OCI-LY7 (cell line): ENCODE measurements around the gene EYA2. TPM values are rescaled to one million over a fixed set of nuclear protein-coding genes. Genes with fewer than 3 reads are reported as not detected.

Source experiments
- BruUV-seq: library from RNA; stranded (reverse); fragments of 400-500 nt; replicated peaks from 2 replicates; lab custom pipeline; 2021; lab: Mats Ljungman, UMichigan
- CTCF ChIA-PET: fragments of 300-600 bp; sonication (Branson Sonifier 250); formaldehyde crosslinking; loops from one replicate; lab custom pipeline; 2022; ENCODE audit warnings: antibody characterized with exemption; ENCODE audit not compliant: unreplicated experiment; lab: Charles Lee
- POLR2A ChIA-PET: fragments of 300-600 bp; sonication (Branson Sonifier 250); formaldehyde crosslinking; loops from one replicate; lab custom pipeline; 2022; ENCODE audit warnings: antibody characterized with exemption; lab: Charles Lee
- DNase-seq: peaks from one replicate; pipeline ENCODE4 v3.0.0-alpha.2; 2015; ENCODE audit warnings: low spot score
- H2AFZ ChIP-seq: fragments of 200-600 bp; sonication (generic), shearing (Covaris generic); 2 replicates; pipeline ENCODE4 v1.6.1; 2014; ENCODE audit warnings: mild to moderate bottlenecking, antibody characterized with exemption, low read length, moderate library complexity
- H3K27ac ChIP-seq: fragments of 200-600 bp; sonication (generic); 2 replicates; pipeline ENCODE4 v1.5.1; 2014; ENCODE audit warnings: mixed run types, low read depth, mild to moderate bottlenecking, moderate library complexity, low read length, inconsistent platforms; ENCODE audit not compliant: poor library complexity, severe bottlenecking
- H3K36me3 ChIP-seq: fragments of 200-600 bp; sonication (generic); 2 replicates; pipeline ENCODE4 v1.6.1; 2014; ENCODE audit warnings: mild to moderate bottlenecking, antibody characterized with exemption, low read length, moderate library complexity, mixed read lengths; ENCODE audit not compliant: insufficient read depth
- H3K4me1 ChIP-seq: fragments of 200-600 bp; sonication (generic); 2 replicates; pipeline ENCODE4 v1.5.1; 2014; ENCODE audit warnings: mild to moderate bottlenecking, low read length; ENCODE audit not compliant: insufficient read depth, poor library complexity, severe bottlenecking
- H3K4me2 ChIP-seq: fragments of 200-600 bp; sonication (generic); 2 replicates; pipeline ENCODE4 v1.6.1; 2014; ENCODE audit warnings: mild to moderate bottlenecking, low read length
- H3K4me3 ChIP-seq: fragments of 200-600 bp; sonication (generic); 2 replicates; pipeline ENCODE4 v1.5.1; 2014; ENCODE audit warnings: mild to moderate bottlenecking, low read depth, low read length; ENCODE audit not compliant: poor library complexity, severe bottlenecking
- H3K79me2 ChIP-seq: fragments of 200-600 bp; sonication (generic); 2 replicates; pipeline ENCODE4 v1.6.1; 2016; ENCODE audit warnings: low read depth, mild to moderate bottlenecking, low read length, moderate library complexity, mixed read lengths; ENCODE audit not compliant: insufficient read depth
- H3K9me2 ChIP-seq: fragments of 200-600 bp; sonication (generic); 2 replicates; pipeline ENCODE4 v1.6.1; 2016; ENCODE audit warnings: mild to moderate bottlenecking, low read length, mixed read lengths; ENCODE audit not compliant: insufficient read depth
- H3K9me3 ChIP-seq: fragments of 200-600 bp; sonication (generic); 2 replicates; pipeline ENCODE4 v1.6.1; 2014; ENCODE audit warnings: mild to moderate bottlenecking, mixed run types, low read length, mixed read lengths
- H4K20me1 ChIP-seq: fragments of 200-600 bp; sonication (generic); 2 replicates; pipeline ENCODE4 v1.6.1; 2014; ENCODE audit warnings: mild to moderate bottlenecking, antibody characterized with exemption, low read length, moderate library complexity, mixed read lengths; ENCODE audit not compliant: insufficient read depth
- EZH2phosphoT487 ChIP-seq: fragments of 200-600 bp; sonication (generic); IDR thresholded peaks from 2 replicates; pipeline ENCODE4 v1.6.1; 2018; ENCODE audit warnings: low read depth, borderline replicate concordance, mild to moderate bottlenecking, mixed run types, antibody characterized with exemption, low read length, moderate library complexity, mixed read lengths
- intact Hi-C: fragments of 100-400 bp; cut with micrococcal nuclease; formaldehyde crosslinking; loops from one replicate; pipeline ENCODE4 v1.10.0; 2022; ENCODE audit not compliant: unreplicated experiment
- total RNA-seq, 2 experiments: library from RNA; depleted of rRNA in 1 of 2; stranded (reverse); fragments of >200 nt in 1 of 2; shearing (Covaris generic) in 1 of 2; gene quantifications; 2 replicates each; pipeline ENCODE4 v1.2.3, GENCODE V29; 2014 to 2022
- TF ChIP-seq, protein P1 (sequence below): fragments of 200-600 bp; sonication (generic); conservative IDR thresholded peaks from 2 replicates; pipeline ENCODE4 v1.5.1; 2014; ENCODE audit warnings: mild to moderate bottlenecking, antibody characterized with exemption, low read length, moderate library complexity, mixed read lengths

EYA2 gene
- total RNA-seq, 2 experiments from 2014 or later = not detected

DNA sequence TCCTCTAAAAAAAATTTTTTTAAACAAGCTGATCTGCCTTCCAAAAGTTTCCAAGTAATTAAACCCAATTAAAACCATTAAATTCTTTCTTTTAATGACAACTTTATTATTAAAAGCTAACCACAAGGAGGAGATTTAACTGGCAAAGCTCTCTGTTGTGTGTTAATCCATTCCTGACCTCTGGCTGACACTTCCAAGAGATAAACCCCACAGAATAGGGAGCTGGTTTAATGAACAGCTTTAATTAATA lies 230.8 kb downstream of the EYA2 start:
- Histone ChIP-seq H3K4me2 (no peak overlapping the region), H3K4me1 (peaks cover 7% of the 10 kb centered on the region), H3K27ac (no peak overlapping the region), H4K20me1 (no peaks in the 10 kb centered on the region), H3K36me3 (no peaks in the 10 kb centered on the region), H3K9me3 (no peaks in the 10 kb centered on the region), H3K79me2 (no peaks in the 10 kb centered on the region), H2AFZ (no peak overlapping the region), H3K4me3 (no peak overlapping the region), H3K9me2 (no peaks in the 10 kb centered on the region)
- no peak for TF ChIP-seq EZH2phosphoT487
- TF ChIP-seq, protein P1, sequence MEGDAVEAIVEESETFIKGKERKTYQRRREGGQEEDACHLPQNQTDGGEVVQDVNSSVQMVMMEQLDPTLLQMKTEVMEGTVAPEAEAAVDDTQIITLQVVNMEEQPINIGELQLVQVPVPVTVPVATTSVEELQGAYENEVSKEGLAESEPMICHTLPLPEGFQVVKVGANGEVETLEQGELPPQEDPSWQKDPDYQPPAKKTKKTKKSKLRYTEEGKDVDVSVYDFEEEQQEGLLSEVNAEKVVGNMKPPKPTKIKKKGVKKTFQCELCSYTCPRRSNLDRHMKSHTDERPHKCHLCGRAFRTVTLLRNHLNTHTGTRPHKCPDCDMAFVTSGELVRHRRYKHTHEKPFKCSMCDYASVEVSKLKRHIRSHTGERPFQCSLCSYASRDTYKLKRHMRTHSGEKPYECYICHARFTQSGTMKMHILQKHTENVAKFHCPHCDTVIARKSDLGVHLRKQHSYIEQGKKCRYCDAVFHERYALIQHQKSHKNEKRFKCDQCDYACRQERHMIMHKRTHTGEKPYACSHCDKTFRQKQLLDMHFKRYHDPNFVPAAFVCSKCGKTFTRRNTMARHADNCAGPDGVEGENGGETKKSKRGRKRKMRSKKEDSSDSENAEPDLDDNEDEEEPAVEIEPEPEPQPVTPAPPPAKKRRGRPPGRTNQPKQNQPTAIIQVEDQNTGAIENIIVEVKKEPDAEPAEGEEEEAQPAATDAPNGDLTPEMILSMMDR = no peak
- CTCF ChIA-PET = no interaction called here
- no peak for DNase-seq
- no TSS peak for BruUV-seq
- POLR2A ChIA-PET = interaction anchor here (0.6 to 0.7 kb wide), 4 partner anchors 9 to 485 kb away, joined by 3 to 7 read pairs (median 4); no protein-coding TSS in a partner anchor
- intact Hi-C loops = no loop called here

DNA sequence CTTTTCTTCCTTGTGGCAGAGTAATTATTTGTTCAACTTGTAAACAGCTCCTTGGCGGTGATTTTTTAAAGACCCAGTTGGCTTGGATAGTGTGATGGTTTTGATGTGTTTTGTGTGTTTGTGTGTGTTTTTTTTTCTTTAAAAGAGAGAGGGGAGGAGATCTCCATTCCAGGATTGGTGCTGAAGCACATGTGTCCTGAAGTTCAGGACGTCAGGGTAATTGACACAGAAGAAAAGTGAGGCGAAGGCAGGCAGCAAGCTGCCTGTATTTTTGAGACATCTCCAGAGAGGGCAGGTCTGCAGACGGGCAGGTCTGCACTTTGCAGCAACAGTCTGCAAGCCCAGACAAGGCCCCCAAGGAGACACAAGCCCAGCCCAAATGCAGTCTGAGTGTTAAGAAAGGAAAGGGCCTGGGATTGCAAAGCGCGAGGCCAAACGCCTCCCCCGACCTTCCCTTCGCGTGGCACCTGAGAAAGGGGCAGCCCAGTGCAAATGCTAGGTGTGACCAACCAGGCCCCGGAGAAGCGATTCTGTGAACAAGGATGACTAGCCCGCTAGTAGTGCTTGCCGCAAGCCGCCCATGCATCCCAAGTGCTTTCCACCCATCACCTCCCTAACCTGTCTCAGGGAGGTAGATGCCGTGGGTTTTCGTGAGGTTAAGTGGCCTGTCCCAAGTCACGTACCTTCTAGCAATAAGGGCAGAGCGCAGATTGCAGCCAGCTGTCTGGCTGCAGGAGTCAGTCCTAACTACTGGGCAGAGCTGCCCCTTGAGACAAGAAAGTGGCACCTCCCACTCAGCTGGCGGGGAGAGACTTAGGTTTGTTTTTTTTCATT lies 231.3 kb downstream of the EYA2 start:
- no peak overlapping the region for H2AFZ ChIP-seq
- H3K9me3 ChIP-seq = no peaks in the 10 kb centered on the region
- BruUV-seq = no TSS peak
- no peaks in the 10 kb centered on the region for H3K79me2 ChIP-seq
- peaks cover 7% of the 10 kb centered on the region for H3K4me1 ChIP-seq
- no peak for DNase-seq
- no peak overlapping the region for H3K4me3 ChIP-seq
- H3K4me2 ChIP-seq = no peak overlapping the region
- no peaks in the 10 kb centered on the region for H4K20me1 ChIP-seq
- TF ChIP-seq, protein P1 = no peak
- no peak for TF ChIP-seq EZH2phosphoT487
- no peak overlapping the region for H3K27ac ChIP-seq
- CTCF ChIA-PET = no interaction called here
- intact Hi-C loops = no loop called here
- POLR2A ChIA-PET = interaction anchor here (0.6 kb wide), 1 partner anchor 10 kb away, joined by 3 read pairs; no protein-coding TSS in a partner anchor
- H3K36me3 ChIP-seq = no peaks in the 10 kb centered on the region
- no peaks in the 10 kb centered on the region for H3K9me2 ChIP-seq

DNA sequence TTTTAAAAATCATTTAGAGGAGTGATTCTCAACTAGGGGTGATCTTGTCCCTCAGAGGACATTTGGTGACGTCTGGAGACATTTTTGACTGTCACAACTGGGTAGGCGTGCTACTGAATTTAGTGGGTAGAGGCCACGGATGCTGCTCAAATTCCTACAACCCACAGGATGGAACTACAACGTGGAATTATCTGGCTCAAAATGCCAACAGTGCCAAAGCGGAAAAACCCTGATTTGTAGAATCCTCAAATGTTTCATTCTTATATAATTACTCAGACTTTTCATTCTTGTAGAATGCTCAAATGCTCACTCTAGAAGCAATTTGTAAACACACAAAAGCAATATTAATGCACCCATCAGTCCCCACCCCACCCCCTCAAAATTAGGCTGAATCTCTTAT lies 232.1 kb downstream of the EYA2 start:
- H3K4me3 ChIP-seq = no peak overlapping the region
- no peak overlapping the region for H3K4me2 ChIP-seq
- H4K20me1 ChIP-seq = no peaks in the 10 kb centered on the region
- H3K9me2 ChIP-seq = no peaks in the 10 kb centered on the region
- TF ChIP-seq EZH2phosphoT487 = no peak
- TF ChIP-seq, protein P1 = no peak
- no peak overlapping the region for H2AFZ ChIP-seq
- H3K9me3 ChIP-seq = no peaks in the 10 kb centered on the region
- intact Hi-C loops = no loop called here
- ChIA-PET CTCF (no interaction called here), POLR2A (no interaction called here)
- peaks cover 7% of the 10 kb centered on the region for H3K4me1 ChIP-seq
- DNase-seq = no peak
- H3K36me3 ChIP-seq = no peaks in the 10 kb centered on the region
- no peaks in the 10 kb centered on the region for H3K79me2 ChIP-seq
- H3K27ac ChIP-seq = no peak overlapping the region
- BruUV-seq = no TSS peak
